ENCODE data around the gene SMCO4.

DNA sequence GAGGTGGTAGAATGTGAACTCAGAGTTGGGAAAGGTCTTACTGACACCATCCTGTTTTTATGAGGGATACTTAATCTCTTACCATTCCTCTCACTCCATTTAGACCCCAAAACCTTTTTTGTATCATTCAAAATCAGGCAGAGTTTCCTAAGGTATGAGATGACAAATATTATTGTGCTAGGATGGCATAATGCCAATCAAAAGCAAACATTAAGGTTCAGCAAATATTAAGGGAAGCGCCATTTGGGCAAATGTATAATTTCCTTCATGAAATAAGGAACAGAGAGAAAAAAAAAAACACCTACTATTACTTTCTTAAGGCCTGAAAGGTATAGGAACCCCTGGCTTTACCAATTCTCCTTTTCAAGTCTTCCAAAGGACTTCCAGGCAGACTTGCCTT is 62.4 kb downstream of the SMCO4 start:
- TF ChIP-seq, protein P1, sequence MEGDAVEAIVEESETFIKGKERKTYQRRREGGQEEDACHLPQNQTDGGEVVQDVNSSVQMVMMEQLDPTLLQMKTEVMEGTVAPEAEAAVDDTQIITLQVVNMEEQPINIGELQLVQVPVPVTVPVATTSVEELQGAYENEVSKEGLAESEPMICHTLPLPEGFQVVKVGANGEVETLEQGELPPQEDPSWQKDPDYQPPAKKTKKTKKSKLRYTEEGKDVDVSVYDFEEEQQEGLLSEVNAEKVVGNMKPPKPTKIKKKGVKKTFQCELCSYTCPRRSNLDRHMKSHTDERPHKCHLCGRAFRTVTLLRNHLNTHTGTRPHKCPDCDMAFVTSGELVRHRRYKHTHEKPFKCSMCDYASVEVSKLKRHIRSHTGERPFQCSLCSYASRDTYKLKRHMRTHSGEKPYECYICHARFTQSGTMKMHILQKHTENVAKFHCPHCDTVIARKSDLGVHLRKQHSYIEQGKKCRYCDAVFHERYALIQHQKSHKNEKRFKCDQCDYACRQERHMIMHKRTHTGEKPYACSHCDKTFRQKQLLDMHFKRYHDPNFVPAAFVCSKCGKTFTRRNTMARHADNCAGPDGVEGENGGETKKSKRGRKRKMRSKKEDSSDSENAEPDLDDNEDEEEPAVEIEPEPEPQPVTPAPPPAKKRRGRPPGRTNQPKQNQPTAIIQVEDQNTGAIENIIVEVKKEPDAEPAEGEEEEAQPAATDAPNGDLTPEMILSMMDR (IDR thresholded peaks at IDR 0.05) = no peak
- no peak for TF ChIP-seq POLR2A (IDR thresholded peaks at IDR 0.05)

Measured in body of pancreas (tissue), 4 donors.